Measurements from ENCODE around the gene FMO1. TPM values are rescaled to one million over a fixed set of nuclear protein-coding genes. Genes with fewer than 3 reads are reported as not detected.

The FMO1 gene
- total RNA-seq, 1 donor from 2014 or later: not detected

- no peak for TF ChIP-seq CTCF (IDR thresholded peaks at IDR 0.05)
- Histone ChIP-seq H3K27ac (no peak overlapping the region), H3K4me1 (no peaks in the 10 kb centered on the region), H3K9me3 (no peaks in the 10 kb centered on the region), H3K27me3 (no peaks in the 10 kb centered on the region), H3K36me3 (no peaks in the 10 kb centered on the region), H3K4me3 (no peak overlapping the region)
- intact Hi-C loops (cut with DNase I): no loop called here
- no peak for DNase-seq (ENCODE audit: low spot score in 2 of 2)
Observed at GRCh38 chr1:171270806-171271205, 22.5 kb downstream of the FMO1 start.

DNA sequence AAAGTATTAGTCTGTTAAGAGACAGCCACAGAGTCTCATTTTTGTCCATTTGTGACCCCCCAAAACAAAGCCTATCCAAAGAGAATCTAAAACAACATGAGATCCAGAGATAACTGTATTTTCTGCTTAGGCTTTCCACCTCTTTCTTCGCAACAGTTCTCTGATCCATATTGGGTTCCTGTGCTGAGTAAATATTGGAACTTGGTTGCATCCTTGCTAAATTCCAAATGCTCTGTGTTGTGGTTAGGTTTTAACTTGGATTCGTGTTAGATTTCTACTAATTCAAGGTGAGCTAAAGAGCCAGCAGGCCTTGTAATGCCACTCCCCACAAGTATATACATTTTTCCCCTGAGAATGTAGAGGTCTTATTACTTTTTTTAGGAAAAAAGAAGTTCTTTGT is 29.2 kb downstream of the FMO1 start:
- H3K4me1 ChIP-seq: no peaks in the 10 kb centered on the region
- no peak for TF ChIP-seq CTCF (IDR thresholded peaks at IDR 0.05)
- H3K9me3 ChIP-seq: no peaks in the 10 kb centered on the region
- intact Hi-C loops (cut with DNase I): no loop called here
- no peaks in the 10 kb centered on the region for H3K27me3 ChIP-seq
- no peak overlapping the region for H3K4me3 ChIP-seq
- no peak for DNase-seq (ENCODE audit: low spot score in 2 of 2)
- H3K36me3 ChIP-seq: no peaks in the 10 kb centered on the region
- no peak overlapping the region for H3K27ac ChIP-seq

DNA sequence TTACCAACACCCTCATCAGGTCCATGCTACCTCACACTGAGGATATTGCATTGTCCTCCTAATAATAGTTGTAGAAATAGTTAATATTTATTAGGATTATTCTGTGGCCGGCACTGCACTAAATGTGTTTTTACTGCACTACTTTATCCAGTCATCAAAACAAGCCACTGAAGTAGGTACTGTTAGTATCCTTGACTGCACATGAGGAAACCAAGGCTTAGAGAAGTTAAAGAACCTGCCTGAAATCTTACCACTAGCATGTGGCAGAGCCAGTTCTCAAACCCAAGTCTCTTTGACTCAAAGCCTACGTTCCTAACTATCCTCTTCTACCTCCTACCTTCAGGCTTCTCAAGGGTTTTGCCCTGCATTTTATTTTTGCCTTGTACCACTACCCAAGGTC is 30.9 kb downstream of the FMO1 start:
- Histone ChIP-seq H3K27me3 (no peaks in the 10 kb centered on the region), H3K9me3 (no peaks in the 10 kb centered on the region), H3K4me1 (no peaks in the 10 kb centered on the region), H3K36me3 (no peaks in the 10 kb centered on the region), H3K4me3 (no peak overlapping the region), H3K27ac (no peak overlapping the region)
- no peak for DNase-seq (ENCODE audit: low spot score in 2 of 2)
- intact Hi-C loops (cut with DNase I): no loop called here
- no peak for TF ChIP-seq CTCF (IDR thresholded peaks at IDR 0.05)

- Histone ChIP-seq H3K4me3 (no peak overlapping the region), H3K36me3 (no peaks in the 10 kb centered on the region), H3K27ac (no peak overlapping the region), H3K9me3 (no peaks in the 10 kb centered on the region), H3K27me3 (no peaks in the 10 kb centered on the region), H3K4me1 (no peaks in the 10 kb centered on the region)
- TF ChIP-seq CTCF (IDR thresholded peaks at IDR 0.05): no peak
- intact Hi-C loops (cut with DNase I): loop anchor here (2.0 kb wide), 1 partner anchor 41 kb away; no protein-coding TSS in a partner anchor
- DNase-seq (ENCODE audit: low spot score in 2 of 2): no peak
Observed at GRCh38 chr1:171279678-171280077, 31.4 kb downstream of the FMO1 start.

GRCh38 chr1:171280599-171280998 is 32.3 kb downstream of the FMO1 start:
- TF ChIP-seq CTCF (IDR thresholded peaks at IDR 0.05): no peak
- DNase-seq (ENCODE audit: low spot score in 2 of 2): no peak
- intact Hi-C loops (cut with DNase I): loop anchor here (2.0 kb wide), 1 partner anchor 42 kb away; no protein-coding TSS in a partner anchor

More at GRCh38 chr1:171280599-171280998, 32.3 kb downstream of the FMO1 start:
- no peaks in the 10 kb centered on the region for H3K36me3 ChIP-seq
- no peaks in the 10 kb centered on the region for H3K9me3 ChIP-seq
- no peaks in the 10 kb centered on the region for H3K27me3 ChIP-seq
- H3K4me3 ChIP-seq: no peak overlapping the region
- no peak overlapping the region for H3K27ac ChIP-seq
- H3K4me1 ChIP-seq: no peaks in the 10 kb centered on the region

All from ascending aorta (tissue), 2 donors.